Neural progenitor cell (in vitro differentiated cells): ENCODE data around the gene TSPAN3. TPM values are rescaled to one million over a fixed set of nuclear protein-coding genes. Genes with fewer than 3 reads are reported as not detected.

ENCODE experiments used
- DNase-seq: peaks from one replicate; pipeline ENCODE4 v3.0.0-alpha.2; 2016; ENCODE audit warnings: low spot score
- H2AFZ ChIP-seq: fragments of 200-600 bp; sonication (generic); replicated peaks from 2 replicates; pipeline ENCODE4 v1.6.1; 2016; ENCODE audit warnings: antibody characterized with exemption
- H3F3A ChIP-seq: fragments of 200-600 bp; sonication (generic); 2 replicates; pipeline ENCODE4 v1.6.1; 2016; ENCODE audit warnings: antibody characterized with exemption, low read depth
- H3K27ac ChIP-seq: fragments of 200-600 bp; sonication (generic); 2 replicates; pipeline ENCODE4 v1.5.1; 2016; ENCODE audit warnings: mild to moderate bottlenecking
- H3K27me3 ChIP-seq: fragments of 200-600 bp; sonication (generic); 2 replicates; pipeline ENCODE4 v1.6.1; 2016; ENCODE audit warnings: mild to moderate bottlenecking, moderate library complexity
- H3K36me3 ChIP-seq: fragments of 200-600 bp; sonication (generic); 2 replicates; pipeline ENCODE4 v1.5.1; 2016
- H3K4me1 ChIP-seq: fragments of 200-600 bp; sonication (generic); 2 replicates; pipeline ENCODE4 v1.6.1; 2016; ENCODE audit warnings: mixed run types
- H3K4me2 ChIP-seq: fragments of 200-600 bp; sonication (generic); 2 replicates; pipeline ENCODE4 v1.6.1; 2016
- H3K4me3 ChIP-seq: fragments of 200-600 bp; sonication (generic); 2 replicates; pipeline ENCODE4 v1.5.1; 2016
- H3K79me2 ChIP-seq: fragments of 200-600 bp; sonication (generic); 2 replicates; pipeline ENCODE4 v1.6.1; 2016; ENCODE audit warnings: low read depth
- H3K9ac ChIP-seq: fragments of 200-600 bp; sonication (generic); 2 replicates; pipeline ENCODE4 v1.6.1; 2016
- H3K9me3 ChIP-seq: fragments of 200-600 bp; sonication (generic); 2 replicates; pipeline ENCODE4 v1.5.1; 2016; ENCODE audit warnings: low read depth
- H4K20me1 ChIP-seq: fragments of 200-600 bp; sonication (generic); 2 replicates; pipeline ENCODE4 v1.6.1; 2016; ENCODE audit warnings: low read depth
- H3K27ac Mint-ChIP-seq: 3 replicates; pipeline ENCODE4 v1.8.0; 2021; ENCODE audit warnings: mixed read lengths
- H3K27me3 Mint-ChIP-seq: 2 replicates; pipeline ENCODE4 v1.8.0; 2022; ENCODE audit warnings: low read depth, mild to moderate bottlenecking, inconsistent platforms, moderate library complexity, mixed read lengths; ENCODE audit not compliant: insufficient read depth
- H3K36me3 Mint-ChIP-seq: 3 replicates; pipeline ENCODE4 v1.8.0; 2021; ENCODE audit warnings: mixed read lengths
- H3K4me1 Mint-ChIP-seq: 3 replicates; pipeline ENCODE4 v1.8.0; 2021; ENCODE audit warnings: mixed read lengths
- H3K4me3 Mint-ChIP-seq: 3 replicates; pipeline ENCODE4 v1.8.0; 2021; ENCODE audit warnings: mild to moderate bottlenecking, moderate library complexity, mixed read lengths
- H3K9me3 Mint-ChIP-seq: 3 replicates; pipeline ENCODE4 v1.8.0; 2020; ENCODE audit warnings: mixed read lengths
- CTCF ChIP-seq: fragments of 200-600 bp; sonication (generic); IDR thresholded peaks from 2 replicates; pipeline ENCODE4 v1.5.1; 2017; ENCODE audit warnings: antibody characterized with exemption, mild to moderate bottlenecking
- EZH2 ChIP-seq: fragments of 200-600 bp; sonication (generic); IDR thresholded peaks from 2 replicates; pipeline ENCODE4 v1.6.1; 2017; ENCODE audit warnings: antibody characterized with exemption, mild to moderate bottlenecking, moderate library complexity
- EZH2phosphoT487 ChIP-seq: fragments of 200-600 bp; sonication (generic); IDR thresholded peaks from 2 replicates; pipeline ENCODE4 v1.6.1; 2017; ENCODE audit warnings: antibody characterized with exemption
- total RNA-seq: library from RNA; depleted of rRNA; stranded (reverse); fragments of >200 nt; gene quantifications from 2 replicates; pipeline ENCODE4 v1.2.3, GENCODE V29; 2015; ENCODE audit warnings: low replicate concordance

Gene TSPAN3
- total RNA-seq, 1 donor from 2014 or later: 474 TPM

DNA sequence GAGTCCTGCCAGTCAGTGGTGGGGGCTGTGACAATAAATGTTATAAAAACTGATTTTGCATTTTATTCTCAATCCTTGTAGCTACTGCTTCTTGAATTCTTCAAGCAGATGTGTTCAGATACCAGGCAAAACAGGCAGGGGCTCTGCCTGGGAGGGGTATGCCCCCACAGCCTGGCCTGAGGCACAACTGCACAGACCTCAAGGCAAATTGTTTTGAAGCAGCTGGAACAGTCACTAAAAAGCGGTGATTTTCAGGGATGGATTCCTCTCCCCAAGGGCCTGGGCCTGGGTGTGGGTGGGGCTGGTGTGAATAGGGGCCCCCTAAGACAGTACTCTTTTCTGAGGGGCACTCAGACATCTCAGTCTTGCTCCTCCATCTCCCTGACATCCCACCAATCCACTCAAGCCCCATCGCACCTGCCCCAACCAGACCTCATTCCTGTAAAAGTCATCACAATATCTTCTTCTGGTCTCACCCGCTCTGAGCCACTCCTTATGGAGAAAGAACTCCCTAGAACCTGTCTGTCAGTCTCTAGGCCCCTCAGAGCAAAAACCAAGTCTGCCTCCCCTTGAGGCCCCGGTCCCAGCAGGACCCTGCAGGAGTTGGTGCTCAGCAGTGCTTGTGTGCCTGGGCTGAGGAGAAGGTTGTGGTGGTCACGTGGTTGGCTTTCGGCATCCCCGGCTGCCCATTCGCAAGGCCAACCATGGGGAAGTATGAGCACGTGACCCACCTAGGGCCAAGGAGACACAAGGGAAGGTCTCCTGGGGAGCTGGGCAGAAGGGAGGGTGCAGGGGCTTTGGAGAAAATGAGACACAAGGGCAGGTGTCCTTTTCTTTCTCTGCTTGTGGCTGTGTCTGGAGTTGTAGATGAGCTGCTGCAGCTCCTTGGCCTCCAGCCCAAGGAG lies 78.9 kb downstream of the TSPAN3 start:
- no peak overlapping the region for H3K4me3 Mint-ChIP-seq
- H3K4me3 ChIP-seq: no peak overlapping the region
- H3K9ac ChIP-seq: no peak overlapping the region
- H3K9me3 ChIP-seq: no peaks in the 10 kb centered on the region
- no peaks in the 10 kb centered on the region for H3K36me3 ChIP-seq
- H3K79me2 ChIP-seq: no peaks in the 10 kb centered on the region
- H3K27ac Mint-ChIP-seq: no peak overlapping the region
- no peaks in the 10 kb centered on the region for H3K9me3 Mint-ChIP-seq
- peaks cover 9% of the 10 kb centered on the region for H3K4me1 Mint-ChIP-seq
- DNase-seq: no peak
- H3K36me3 Mint-ChIP-seq: no peaks in the 10 kb centered on the region
- no peak overlapping the region for H2AFZ ChIP-seq
- no peaks in the 10 kb centered on the region for H3K27me3 ChIP-seq
- H3K27ac ChIP-seq: no peak overlapping the region
- H3F3A ChIP-seq: no peaks in the 10 kb centered on the region
- peaks cover 3% of the 10 kb centered on the region for H3K4me1 ChIP-seq
- peaks cover 8% of the 10 kb centered on the region for H3K27me3 Mint-ChIP-seq
- H4K20me1 ChIP-seq: no peaks in the 10 kb centered on the region
- H3K4me2 ChIP-seq: no peak overlapping the region
- no peak for TF ChIP-seq EZH2
- no peak for TF ChIP-seq EZH2phosphoT487
- no peak for TF ChIP-seq CTCF

Other genes with a start within 250 kb of the TSPAN3 start
- gene SCAPER, start 165.8 kb downstream of the TSPAN3 start, total RNA-seq: 15.0 and 20.4 TPM in 2 replicates
- gene RCN2, start 139.4 kb downstream of the TSPAN3 start, total RNA-seq: 358 and 645 TPM in 2 replicates
- 0.19 and 0.77 TPM in 2 replicates for gene PSTPIP1, start 76.0 kb downstream of the TSPAN3 start, total RNA-seq